Stimulated activated CD4-positive, alpha-beta T cell treated with anti-CD3 and anti-CD28 coated beads, TNF-alpha, amount 100 ng/mL, for 4 hours (primary cell): Measurements from ENCODE around the gene PEX19.
A peak's percentile ranks its signal among the peaks of the same experiment; 100 is the strongest.

Source experiments
- DNase-seq, 3 experiments: peaks; one replicate each; pipeline ENCODE4 v3.0.0-alpha.2; 2020; ENCODE audit warnings: low read depth in 3 of 3

Gene PEX19

DNA sequence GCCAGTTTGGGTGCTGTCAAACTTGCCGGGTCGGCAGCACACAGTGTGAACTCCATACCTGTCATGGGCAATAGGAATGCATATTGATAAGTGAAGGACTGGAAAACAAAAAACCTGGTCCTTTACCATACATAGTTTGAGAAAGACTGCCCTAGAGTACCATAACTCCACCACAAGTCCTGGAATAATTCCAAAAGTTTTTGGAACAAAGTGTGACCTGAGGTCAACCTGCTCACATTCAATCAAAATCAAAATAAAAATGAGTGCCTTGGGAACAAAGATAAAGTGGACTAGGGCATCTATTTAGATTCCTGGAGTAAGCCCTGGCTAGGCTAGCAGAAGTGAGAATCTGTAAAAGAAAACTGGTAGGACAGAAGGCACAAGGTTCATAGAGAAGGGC, 7.6 kb downstream of the PEX19 start:
- DNase-seq: no peak

DNA sequence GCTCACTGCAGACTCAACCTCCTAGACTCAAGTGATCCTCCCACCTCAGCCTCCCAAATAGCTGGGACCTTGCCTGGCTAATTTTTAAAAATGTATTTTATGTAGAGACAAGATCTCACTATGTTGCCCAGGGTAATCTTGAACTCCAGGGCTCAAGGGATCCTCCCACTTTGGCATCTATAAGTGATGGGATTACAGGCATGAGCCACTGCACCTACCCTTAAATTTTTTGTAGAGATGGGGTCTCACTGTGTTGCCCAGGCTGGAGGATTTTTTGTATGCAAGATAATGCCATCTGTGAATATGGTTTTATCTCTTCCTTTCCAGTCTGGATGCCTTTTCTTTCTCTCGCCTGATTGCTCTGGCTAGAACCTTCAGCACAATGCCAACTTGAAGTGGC, 13.9 kb downstream of the PEX19 start:
- no peak for DNase-seq

DNA sequence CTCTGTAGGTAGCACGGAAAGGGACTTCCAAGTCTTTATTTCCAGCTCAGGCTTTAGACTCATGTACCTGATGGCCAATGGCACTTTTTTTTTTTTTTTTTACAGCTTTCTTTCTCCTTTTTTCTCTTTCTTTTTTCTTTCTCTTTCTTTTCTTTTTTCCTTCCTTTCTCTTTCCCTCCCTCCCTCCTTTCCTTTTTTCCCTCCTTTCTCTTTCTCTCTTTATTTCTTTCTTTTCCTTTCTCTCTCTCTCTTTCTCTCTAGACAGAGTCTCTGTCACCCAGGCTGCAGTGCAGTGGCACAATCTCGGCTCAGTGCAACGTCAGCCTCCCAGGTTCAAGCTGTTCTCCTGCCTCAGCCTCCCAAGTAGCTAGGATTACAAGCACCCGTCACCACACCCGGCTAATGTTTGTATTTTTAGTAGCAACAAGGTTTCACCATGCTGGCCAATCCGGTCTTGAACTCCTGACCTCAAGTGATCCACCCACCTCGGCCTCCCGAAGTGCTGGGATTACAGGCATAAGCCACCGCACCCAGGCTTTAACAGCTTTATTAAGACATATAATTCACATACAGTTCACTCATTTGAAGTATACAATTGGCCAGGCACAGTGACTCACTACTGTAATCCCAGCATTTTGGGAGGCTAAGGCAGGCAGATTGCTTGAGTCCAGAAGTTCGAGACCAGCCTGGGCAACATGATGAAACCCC, 17.5 kb downstream of the PEX19 start:
- no peak for DNase-seq

DNA sequence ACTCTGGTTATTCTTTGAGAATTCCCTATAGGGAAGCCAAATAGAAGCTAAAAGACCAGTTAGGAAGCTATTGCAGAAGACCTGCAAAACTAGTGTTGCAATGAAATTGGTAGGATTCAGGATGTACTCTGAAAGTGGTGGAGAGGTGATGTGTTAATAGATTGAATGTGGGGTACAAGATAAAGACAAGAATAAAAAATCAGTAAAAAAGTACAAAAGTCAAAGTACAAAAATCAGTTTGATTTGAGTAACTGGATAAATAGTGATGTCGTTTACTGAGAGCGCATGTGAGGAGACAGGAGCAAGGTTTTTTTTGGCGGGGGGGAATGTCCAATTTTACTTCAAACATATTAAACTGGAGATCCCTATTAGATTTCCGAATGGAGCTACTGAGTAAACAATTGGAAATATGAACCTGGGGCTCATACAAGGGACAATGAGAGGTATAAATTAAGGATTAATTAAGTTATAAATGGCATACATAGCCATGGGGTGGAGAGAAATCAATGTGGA, 20.1 kb downstream of the PEX19 start:
- no peak for DNase-seq

DNA sequence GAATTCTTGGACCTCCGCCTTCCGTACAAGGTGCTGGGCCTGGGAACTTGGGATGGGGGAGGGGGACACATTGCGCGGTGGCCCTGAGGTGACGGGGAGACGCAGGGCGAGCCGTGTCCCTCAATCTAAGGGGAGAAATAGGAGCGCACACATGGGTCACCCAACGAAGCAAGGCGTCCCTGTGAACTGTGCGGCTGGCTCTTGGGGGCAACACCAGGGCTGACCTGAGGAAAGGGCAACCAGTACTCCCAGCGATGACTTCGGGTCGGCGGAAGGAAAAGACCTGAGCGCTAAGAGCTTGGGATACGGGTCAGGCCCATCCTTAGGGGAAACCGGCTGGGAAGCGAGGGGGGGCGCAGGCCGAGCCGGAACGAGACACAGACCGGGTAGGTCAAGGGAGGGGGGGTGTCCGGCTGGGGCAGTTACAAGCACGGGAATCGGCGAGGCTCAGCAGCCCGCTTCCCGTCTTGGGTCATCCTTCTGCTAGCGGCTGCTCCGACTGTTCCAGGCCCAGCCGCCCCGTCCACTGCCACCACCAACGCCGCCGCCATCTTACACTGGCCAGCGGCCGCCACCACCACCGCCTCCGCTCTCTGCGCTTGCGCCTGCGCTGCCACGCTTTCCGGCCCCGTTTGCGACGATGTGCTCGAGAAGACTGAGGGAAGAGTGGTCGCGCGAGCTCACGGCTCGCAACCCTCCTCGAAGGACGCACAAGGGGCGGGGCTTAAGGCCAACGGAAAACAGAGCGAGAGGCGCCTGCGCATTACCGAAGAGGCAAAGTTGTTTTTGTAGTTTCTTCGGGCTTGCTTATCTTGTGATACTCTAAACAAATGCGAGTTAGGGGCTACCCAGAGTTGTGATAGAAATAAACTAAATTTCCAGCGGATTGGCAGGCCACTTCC, 22.8 kb downstream of the PEX19 start, which contains the start of gene DCAF8:
TSS of gene DCAF8 (minus strand) at position 657 of the 902 bp plus-strand sequence. CDS start 18,541 bp downstream, outside the sequence.
- peak; percentile 92 to 95 (median 94) for DNase-seq

DNA sequence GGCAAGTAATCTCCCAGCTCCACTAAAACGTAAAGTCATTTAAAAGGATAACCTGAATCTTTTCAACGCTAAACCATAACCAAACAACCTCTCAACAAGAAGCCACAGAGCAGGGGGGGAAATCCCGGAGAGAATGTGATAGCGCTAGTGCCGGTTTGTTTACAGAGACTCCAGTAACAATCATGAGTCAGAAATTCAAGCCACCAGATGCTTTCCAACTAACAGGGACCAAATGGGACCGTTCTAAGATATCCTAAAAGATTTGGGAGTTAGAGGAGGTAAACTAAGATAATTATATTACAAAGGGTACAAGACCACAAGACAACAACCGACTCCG, 23.4 kb downstream of the PEX19 start:
- peak in 2 of 3 experiments; percentile 51 to 56 for DNase-seq

DNA sequence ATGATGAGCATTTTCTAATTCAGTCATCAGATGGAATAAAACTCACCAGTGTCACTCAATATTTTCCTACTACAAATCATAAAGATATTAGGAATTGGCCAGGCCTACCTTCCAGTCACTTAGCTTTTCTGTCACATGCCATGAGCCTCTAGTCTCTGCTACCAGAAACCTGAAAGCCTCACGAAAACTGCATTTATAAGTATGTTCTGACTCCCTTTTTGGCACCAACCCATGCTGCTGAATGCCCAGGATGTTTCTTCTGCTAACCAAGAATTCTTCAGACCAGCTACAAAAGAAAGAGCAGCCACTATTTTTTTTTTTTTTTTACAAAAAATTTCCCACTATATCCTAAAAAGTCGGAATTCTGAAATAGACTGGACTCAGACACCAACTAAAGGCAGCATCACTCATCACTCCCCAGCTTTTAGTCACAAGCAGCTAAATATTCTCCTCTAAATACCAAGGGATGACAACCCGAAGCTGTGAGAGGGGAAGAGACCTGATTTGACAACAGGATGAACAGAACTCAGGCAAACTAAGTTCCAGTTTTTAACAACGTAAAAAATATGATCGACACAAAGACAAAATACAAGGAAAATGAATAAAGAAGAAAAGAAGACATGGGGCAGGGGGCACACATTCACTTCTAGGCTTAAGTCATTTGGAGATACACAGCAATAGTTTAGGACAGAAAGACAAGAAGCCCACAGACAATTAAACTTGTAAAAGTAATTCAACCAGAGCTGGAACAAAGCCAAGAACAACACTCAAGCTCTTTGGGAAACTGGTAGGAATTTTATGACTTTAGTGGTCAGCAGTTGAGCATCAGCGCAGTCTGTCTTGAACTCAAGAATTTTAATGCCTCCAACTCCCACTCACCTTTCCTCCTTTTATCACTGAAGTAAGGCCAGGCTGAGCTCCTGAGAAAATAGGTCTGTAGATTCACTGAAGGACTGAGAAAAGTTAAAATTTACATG, 24.2 kb downstream of the PEX19 start:
- DNase-seq: no peak

DNA sequence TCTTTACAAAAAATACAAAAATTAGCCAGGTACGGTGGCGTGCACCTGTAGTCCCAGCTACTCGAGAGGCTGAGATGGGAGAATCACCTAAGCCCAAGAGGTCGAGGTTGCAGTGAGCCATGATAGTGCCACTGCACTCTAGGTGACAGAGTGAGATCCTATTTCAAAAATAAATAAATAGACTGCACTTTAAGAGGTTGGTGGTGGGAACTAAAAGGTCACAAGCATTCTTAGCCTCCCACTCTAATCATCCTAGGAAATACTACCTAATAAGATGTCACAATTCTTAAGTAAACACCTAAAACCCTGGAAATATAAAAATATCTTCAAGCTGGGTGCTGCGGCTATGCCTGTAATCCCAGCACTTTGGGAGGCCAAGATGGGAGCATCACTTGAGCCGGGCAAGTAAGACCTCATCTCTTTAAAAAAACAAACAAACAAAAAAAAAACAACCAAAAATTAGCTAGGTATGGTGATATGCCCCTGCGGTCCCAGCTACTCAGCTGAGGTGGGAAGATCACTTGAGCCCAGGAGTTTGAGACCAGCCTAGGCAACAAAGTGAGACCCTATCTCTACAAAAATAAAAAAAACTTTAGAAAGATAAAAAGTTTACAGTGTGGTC, 26.6 kb downstream of the PEX19 start:
- no peak for DNase-seq

DNA sequence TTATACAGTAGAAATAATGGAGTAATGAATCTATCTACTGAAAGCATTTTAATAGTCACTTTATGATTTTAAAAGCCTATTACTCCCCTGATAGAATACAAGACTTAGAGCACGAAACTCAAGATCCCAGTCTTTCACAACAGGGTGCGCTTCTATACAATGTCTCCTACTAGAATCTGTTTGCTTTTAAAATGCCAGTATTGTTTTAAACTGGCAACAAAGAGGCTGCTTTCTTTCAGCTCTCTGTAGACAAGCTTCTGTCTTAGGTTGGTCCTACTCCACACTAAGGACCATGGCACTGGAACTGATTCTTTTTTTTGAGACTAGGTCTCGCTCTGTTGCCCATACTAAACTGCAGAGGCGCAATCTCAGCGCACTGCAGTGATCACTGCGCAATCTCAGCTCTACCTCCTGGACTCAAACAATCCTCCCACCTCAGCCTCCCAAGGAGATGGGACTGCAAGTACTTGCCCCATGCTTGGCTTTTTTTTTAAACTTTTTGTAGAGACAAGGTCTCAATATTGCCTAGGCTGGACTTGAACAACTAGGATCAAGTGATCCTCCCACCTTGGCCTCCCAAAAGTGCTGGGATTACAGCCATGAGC, 27.4 kb downstream of the PEX19 start:
- no peak for DNase-seq

DNA sequence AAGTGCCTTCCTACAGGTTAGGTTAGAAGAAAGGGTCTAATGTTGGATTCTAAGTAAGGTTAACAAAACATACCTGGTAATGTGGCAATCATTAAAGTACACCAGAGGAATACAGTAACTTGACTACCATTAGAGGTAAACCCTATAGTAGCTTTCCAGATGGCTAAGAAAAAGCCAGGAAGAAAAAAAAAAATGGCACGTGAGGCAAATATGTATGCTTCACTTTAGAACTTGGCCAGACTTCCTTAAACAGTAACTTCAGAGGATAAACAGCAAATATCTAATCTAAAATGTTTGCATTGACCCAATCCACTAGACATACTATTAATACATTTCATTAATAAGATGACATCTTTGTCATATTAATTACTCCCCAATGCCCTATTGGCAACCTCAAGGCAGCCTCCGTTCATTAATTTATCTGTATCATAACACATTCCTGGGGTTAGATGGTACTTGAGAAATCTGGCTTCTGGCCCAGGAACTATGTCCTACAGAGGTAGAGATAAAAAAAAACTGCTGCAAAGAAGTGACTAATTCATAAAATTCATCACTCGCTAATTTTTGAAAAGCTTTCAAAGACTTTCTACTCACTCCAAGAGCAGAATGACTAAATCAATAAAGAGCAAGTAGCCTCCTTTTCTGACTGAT, 28.4 kb downstream of the PEX19 start:
- no peak for DNase-seq

DNA sequence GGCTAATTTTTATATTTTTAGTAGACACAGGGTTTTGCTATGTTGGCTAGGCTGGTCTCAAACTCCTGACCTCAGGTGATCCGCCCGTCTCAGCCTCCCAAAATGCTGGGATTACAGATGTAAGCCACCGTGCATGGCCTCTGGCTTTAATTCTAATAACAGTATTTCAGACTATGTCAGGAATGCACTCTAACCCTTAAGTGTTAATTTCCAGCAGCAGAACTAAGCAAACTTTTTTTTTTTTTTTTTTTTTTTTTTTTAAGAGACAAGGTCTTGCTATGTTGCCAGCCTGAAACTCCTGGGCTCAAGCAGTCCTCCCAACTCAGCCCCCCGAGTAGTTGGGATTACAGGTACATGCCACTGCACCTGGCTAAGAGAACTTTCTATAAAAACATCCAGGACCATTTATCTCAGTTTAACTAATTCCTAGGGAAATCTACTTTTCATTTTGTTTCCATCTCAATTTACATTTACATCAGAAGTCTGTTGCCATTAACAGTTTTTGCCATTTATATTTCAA, 29.1 kb downstream of the PEX19 start:
- DNase-seq: no peak

DNA sequence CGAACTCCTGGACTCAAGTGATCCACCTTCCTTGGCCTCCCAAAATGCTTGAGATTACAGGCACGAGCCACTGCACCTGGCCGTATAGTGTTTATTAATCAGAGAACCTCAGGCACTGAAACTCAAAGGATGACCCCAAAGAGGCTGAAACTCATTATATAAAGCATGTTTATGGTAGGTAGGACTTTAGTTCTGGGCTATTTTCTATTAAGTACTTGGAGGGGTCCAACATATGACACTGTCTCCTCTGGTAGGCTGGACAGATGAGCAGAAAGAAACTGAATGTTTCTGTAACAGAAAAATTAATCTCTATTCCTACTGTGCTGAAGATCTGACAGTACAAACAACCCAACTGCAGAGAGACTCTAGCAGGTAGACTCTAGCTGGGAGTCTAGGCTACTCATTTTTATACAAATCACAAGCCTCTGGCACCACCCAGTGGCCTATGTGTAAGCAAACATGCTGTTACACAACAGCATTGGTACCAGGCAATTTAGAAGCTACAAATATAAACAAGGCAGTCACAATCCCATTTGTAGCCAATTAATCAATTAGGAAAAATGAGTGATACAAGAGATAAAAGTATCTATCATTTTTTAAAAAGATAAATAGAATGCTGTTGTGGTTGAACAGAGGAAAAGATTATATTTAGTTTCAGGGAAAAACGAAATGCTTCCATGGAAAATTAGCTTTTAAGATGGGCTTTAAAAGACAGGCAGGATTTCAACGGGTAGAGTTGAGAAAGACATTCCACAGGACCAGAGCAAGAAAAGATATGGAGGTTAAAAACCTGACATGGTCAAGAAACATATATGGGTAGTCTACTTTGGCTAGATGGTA, 33.0 kb downstream of the PEX19 start:
- peak in 2 of 3 experiments; percentile 34 to 43 for DNase-seq

DNA sequence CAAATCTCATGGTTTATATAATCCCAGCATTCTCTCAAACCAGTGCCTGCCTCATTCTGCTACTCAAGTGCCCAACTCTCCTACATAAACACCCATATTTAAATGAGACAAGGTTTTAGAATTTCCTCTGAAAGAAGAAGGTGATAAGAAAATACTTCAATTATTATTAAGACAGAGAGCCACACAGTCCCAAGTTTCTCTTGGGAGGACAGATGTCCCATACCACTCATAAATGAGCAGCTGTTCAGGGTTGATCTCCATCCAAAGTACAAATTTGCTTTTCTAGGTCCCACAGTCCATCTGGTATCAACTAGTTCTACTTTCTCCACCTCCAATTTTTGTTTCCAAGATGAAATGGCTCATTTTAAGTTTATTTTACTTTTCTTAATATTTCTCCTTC, 33.9 kb downstream of the PEX19 start:
- no peak for DNase-seq

DNA sequence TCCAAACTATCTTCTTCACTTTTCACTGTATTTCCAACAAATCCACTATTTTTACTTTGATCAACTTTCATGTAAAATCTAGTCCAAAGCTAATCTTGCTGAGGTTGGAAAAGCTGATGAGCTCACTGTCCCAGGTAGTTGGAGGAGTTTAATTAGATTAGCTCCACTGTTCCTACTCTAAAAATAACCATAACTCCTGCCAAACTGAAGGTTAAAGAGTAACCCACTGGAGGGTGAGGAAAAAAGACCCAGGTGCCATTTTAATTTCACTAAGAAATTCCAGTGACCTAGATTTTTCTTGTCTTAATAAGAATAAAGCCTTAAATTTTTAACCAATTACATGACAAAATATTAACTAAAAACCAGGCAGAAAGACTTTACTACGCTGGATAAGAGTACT, 37.9 kb downstream of the PEX19 start:
- DNase-seq: no peak

DNA sequence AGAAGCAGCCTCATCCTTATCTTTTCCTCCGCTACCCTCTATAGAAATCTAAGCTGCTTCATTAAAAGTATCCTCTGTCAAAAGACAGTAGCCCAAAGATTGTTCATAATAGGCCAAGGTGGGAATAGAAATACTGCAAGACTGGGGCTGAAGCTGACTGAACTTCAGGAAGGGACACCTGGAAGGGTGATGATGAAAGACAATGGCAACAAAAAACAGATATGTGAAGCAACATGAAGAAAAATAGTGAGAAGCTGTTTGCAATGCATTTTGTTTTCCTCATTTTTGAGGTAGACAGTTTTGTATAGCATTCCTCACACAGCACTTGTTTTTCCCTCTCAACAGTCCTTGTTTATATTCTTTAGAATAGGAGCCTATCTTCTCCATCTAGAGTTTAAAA, 39.5 kb downstream of the PEX19 start:
- no peak for DNase-seq

DNA sequence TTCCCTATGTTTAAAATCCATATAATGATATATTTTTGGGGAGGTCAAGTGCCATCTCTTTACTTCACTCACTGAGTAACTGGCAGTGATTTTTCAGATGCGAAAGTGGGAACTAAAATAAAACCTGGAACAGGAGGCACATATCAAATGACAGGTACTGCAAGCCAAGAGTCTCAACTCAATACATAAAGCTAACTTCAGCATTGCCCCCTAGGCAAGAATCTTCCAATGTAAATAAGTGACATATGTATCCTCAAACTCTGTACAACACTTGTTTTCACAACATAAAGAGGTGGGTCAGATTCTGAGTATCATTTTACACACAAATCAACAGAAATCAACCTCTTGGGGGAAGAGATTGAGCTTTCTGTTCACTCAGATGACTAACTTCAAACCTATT, 40.7 kb downstream of the PEX19 start:
- DNase-seq: no peak

DNA sequence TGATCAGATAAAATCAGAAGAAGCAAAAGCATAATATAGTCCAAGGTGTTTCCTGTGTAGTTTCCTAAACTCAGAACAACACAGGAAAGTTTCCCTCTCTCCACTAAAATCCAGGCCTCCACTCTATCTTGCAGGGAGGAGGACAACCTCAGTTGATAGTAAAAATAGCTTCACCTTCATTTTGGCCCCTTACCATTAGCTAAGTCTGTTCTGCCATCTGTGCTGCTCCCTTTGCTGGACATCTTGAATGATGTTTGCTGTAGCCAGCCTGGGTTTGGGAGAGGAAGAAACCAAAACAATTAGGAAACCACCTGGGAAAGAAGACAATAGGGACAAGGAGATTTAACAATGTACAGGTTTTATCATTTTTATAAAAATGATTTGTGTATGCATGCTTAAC, 41.2 kb downstream of the PEX19 start:
- DNase-seq: no peak

DNA sequence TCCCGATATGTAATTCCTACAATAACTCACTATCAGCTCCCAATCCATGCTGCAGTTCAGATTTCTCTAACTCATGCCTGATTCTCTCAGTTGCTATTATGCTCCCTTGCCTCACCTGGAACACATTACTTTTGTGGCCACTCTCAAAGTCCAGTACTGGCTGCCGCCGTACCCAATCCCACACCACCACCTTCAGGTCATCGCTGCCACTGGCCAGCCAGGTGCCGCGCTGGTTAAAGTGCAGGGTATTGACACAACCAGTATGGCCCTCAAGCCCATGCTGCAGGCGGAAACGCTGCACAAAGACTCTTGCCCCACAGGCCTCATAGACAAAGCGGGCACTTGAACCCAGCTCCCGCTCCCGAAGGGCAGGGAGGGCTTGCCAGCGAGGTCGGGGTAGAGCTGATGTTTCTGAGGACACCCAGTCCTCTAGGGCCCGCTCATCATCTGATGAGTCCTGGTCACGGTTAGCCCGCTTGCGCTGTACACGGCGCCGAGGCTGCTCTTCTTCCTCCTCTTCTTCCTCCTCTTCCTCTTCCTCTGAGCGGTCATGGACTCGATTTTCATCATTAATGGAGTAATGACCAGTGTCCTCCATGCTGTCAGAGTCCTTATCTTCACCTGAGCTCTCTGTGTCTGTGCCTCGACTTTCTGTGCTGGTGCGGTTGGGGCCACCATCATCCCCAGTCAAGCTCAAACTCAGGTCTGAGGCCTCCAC, 45.2 kb downstream of the PEX19 start:
- DNase-seq: no peak
